H1 (cell line): ENCODE measurements around the gene TCF7. TPM values are rescaled to one million over a fixed set of nuclear protein-coding genes. Genes with fewer than 3 reads are reported as not detected.
A peak's percentile ranks its signal among the peaks of the same experiment; 100 is the strongest.

Experiments
- CTCF ChIA-PET: fragments of 300-600 bp; sonication (Branson Sonifier 250); formaldehyde crosslinking; loops from one replicate; lab custom pipeline; 2021; ENCODE audit not compliant: partially characterized antibody; lab: Charles Lee
- POLR2A ChIA-PET: fragments of 300-600 bp; sonication (Branson Sonifier 250); formaldehyde crosslinking; loops from one replicate; lab custom pipeline; 2021; ENCODE audit warnings: inconsistent platforms; ENCODE audit not compliant: partially characterized antibody; lab: Charles Lee
- DNase-seq, 2 experiments: peaks; one replicate each; pipeline versions ENCODE4 v3.0.0 to v3.0.0-alpha.2; 2010 to 2022; ENCODE audit warnings: low spot score in 2 of 2, low read depth in 1 of 2, mixed read lengths in 1 of 2
- FAIRE-seq: peaks from 2 replicates; lab custom pipeline; 2011; peaks lifted over from hg19 to GRCh38; lab: Jason Lieb, UNC
- H2AFZ ChIP-seq: 2 replicates; pipeline ENCODE4 v1.8.1; 2012; ENCODE audit warnings: low read length, inconsistent platforms
- H2AK5ac ChIP-seq: 2 replicates; pipeline ENCODE4 v1.6.1; 2013; ENCODE audit warnings: low read depth, low read length
- H2BK120ac ChIP-seq: replicated peaks from 2 replicates; pipeline ENCODE3; 2013; ENCODE audit warnings: low read depth, low read length, inconsistent platforms
- H2BK12ac ChIP-seq: 2 replicates; pipeline ENCODE4 v1.6.1; 2013; ENCODE audit warnings: low read depth, low read length
- H2BK15ac ChIP-seq: 2 replicates; pipeline ENCODE4 v1.6.1; 2013; ENCODE audit warnings: low read length
- H2BK20ac ChIP-seq: 2 replicates; pipeline ENCODE4 v1.6.1; 2013; ENCODE audit warnings: low read length
- H2BK5ac ChIP-seq: 2 replicates; pipeline ENCODE4 v1.6.1; 2013; ENCODE audit warnings: low read depth, low read length
- H3K14ac ChIP-seq: 2 replicates; pipeline ENCODE4 v1.6.1; 2013; ENCODE audit warnings: inconsistent platforms; ENCODE audit not compliant: insufficient read length
- H3K18ac ChIP-seq: 2 replicates; pipeline ENCODE4 v1.6.1; 2013; ENCODE audit warnings: low read length; ENCODE audit errors: extremely low read depth
- H3K23ac ChIP-seq: 2 replicates; pipeline ENCODE4 v1.6.1; 2013; ENCODE audit warnings: inconsistent platforms; ENCODE audit not compliant: insufficient read length
- H3K23me2 ChIP-seq: 2 replicates; pipeline ENCODE4 v1.6.1; 2013; ENCODE audit warnings: low read depth, low read length
- H3K27ac ChIP-seq: 2 replicates; pipeline ENCODE4 v1.6.1; 2011; ENCODE audit warnings: low read depth, low read length, inconsistent platforms
- H3K27me3 ChIP-seq, 4 experiments: replicated peaks in 1 of 4; 1 replicate in 1 of 4; 2 replicates in 3 of 4; pipeline versions ENCODE4 v1.6.1 to v1.8.1; 2011 to 2013; ENCODE audit warnings: low read length in 3 of 4, mild to moderate bottlenecking in 3 of 4, inconsistent platforms in 2 of 4, mixed read lengths in 2 of 4, moderate library complexity in 1 of 4; ENCODE audit not compliant: control insufficient read depth in 3 of 4, insufficient read depth in 3 of 4; ENCODE audit errors: extremely low read depth in 1 of 4
- H3K36me3 ChIP-seq, 4 experiments: 2 replicates each; pipeline versions ENCODE4 v1.6.1 to v1.8.1; 2011 to 2013; ENCODE audit warnings: mild to moderate bottlenecking in 4 of 4, low read length in 3 of 4, moderate library complexity in 2 of 4, control low read depth in 1 of 4, inconsistent platforms in 1 of 4; ENCODE audit not compliant: insufficient read depth in 4 of 4, control insufficient read depth in 2 of 4
- H3K4ac ChIP-seq: replicated peaks from 2 replicates; pipeline ENCODE3; 2013; ENCODE audit warnings: low read length, low read depth, mixed read lengths, inconsistent platforms; ENCODE audit not compliant: insufficient read length
- H3K4me1 ChIP-seq, 4 experiments: replicated peaks in 1 of 4; 1 replicate in 1 of 4; 2 replicates in 3 of 4; pipeline versions ENCODE4 v1.6.1 to v1.8.1; 2011 to 2013; ENCODE audit warnings: low read length in 3 of 4, inconsistent platforms in 2 of 4, mixed read lengths in 1 of 4; ENCODE audit not compliant: insufficient read depth in 4 of 4, control insufficient read depth in 3 of 4
- H3K4me2 ChIP-seq, 2 experiments: 2 replicates each; pipeline versions ENCODE4 v1.6.1 to v1.8.1; 2011 to 2013; ENCODE audit warnings: low read depth in 2 of 2, low read length in 2 of 2, control low read depth in 1 of 2, inconsistent platforms in 1 of 2, mild to moderate bottlenecking in 1 of 2; ENCODE audit not compliant: insufficient read depth in 1 of 2
- H3K4me3 ChIP-seq, 4 experiments: fragments of 200-600, 300-600 bp in 1 of 4; sonication (generic), shearing (Covaris generic), sonication (Bioruptor Twin) in 1 of 4; 2 replicates each; pipeline versions ENCODE4 v1.5.1 to v1.8.1; 2011 to 2016; ENCODE audit warnings: low read length in 4 of 4, low read depth in 3 of 4, control low read depth in 2 of 4, inconsistent platforms in 2 of 4, mild to moderate bottlenecking in 2 of 4, mixed read lengths in 1 of 4, moderate library complexity in 1 of 4; ENCODE audit not compliant: insufficient read depth in 2 of 4; ENCODE audit errors: extremely low read depth in 1 of 4
- H3K56ac ChIP-seq: replicated peaks from 2 replicates; pipeline ENCODE3; 2013; ENCODE audit warnings: low read depth, mild to moderate bottlenecking, mixed read lengths, low read length, inconsistent platforms; ENCODE audit not compliant: insufficient read length
- H3K79me1 ChIP-seq: 2 replicates; pipeline ENCODE4 v1.6.1; 2013; ENCODE audit warnings: low read depth, low read length, control low read depth
- H3K79me2 ChIP-seq, 2 experiments: 2 replicates each; pipeline versions ENCODE4 v1.6.1 to v1.8.1; 2012 to 2013; ENCODE audit warnings: low read length in 2 of 2, mild to moderate bottlenecking in 2 of 2, inconsistent platforms in 1 of 2; ENCODE audit not compliant: insufficient read depth in 2 of 2, control insufficient read depth in 1 of 2
- H3K9ac ChIP-seq, 4 experiments: replicated peaks in 1 of 4; 1 replicate in 1 of 4; 2 replicates in 3 of 4; pipeline versions ENCODE4 v1.6.1 to v1.8.1; 2011 to 2013; ENCODE audit warnings: low read depth in 3 of 4, low read length in 3 of 4, control low read depth in 2 of 4, mild to moderate bottlenecking in 2 of 4, moderate library complexity in 2 of 4, inconsistent platforms in 1 of 4; ENCODE audit errors: extremely low read depth in 1 of 4
- H3K9me3 ChIP-seq, 2 experiments: 2 replicates each; pipeline versions ENCODE4 v1.6.1 to v1.8.1; 2012 to 2013; ENCODE audit warnings: mild to moderate bottlenecking in 2 of 2, moderate library complexity in 2 of 2, control low read depth in 1 of 2, inconsistent platforms in 1 of 2, low read depth in 1 of 2, low read length in 1 of 2, mixed read lengths in 1 of 2; ENCODE audit not compliant: insufficient read depth in 2 of 2
- H4K20me1 ChIP-seq, 2 experiments: replicated peaks in 1 of 2; 2 replicates each; pipeline versions ENCODE3 to v1.8.1; 2011 to 2013; ENCODE audit warnings: inconsistent platforms in 2 of 2, low read length in 2 of 2, mild to moderate bottlenecking in 1 of 2; ENCODE audit not compliant: insufficient read depth in 2 of 2, control insufficient read depth in 1 of 2
- H4K5ac ChIP-seq: 2 replicates; pipeline ENCODE4 v1.6.1; 2013; ENCODE audit warnings: low read length, low read depth, mixed read lengths, inconsistent platforms; ENCODE audit not compliant: insufficient read length
- H4K8ac ChIP-seq: 2 replicates; pipeline ENCODE4 v1.8.0; 2013; ENCODE audit warnings: mild to moderate bottlenecking, moderate library complexity, low read length, inconsistent platforms; ENCODE audit not compliant: insufficient read depth; ENCODE audit errors: extremely low read depth
- H4K91ac ChIP-seq: replicated peaks from 2 replicates; pipeline ENCODE3; 2013; ENCODE audit warnings: low read length, mixed read lengths, inconsistent platforms; ENCODE audit not compliant: insufficient read length
- BACH1 ChIP-seq: IDR thresholded peaks from 2 replicates; pipeline ENCODE4 v1.6.1; 2012; ENCODE audit warnings: low read length, improper control_type of control experiment
- BCL11A ChIP-seq, 2 experiments: IDR thresholded peaks; one replicate each; pipeline ENCODE4 v1.6.1; 2011; ENCODE audit warnings: low read depth in 2 of 2, low read length in 2 of 2, mild to moderate bottlenecking in 2 of 2
- CEBPB ChIP-seq: IDR thresholded peaks from 2 replicates; pipeline ENCODE4 v1.6.1; 2012; ENCODE audit warnings: low read depth, low read length
- CHD2 ChIP-seq: IDR thresholded peaks from 2 replicates; pipeline ENCODE4 v1.6.1; 2012; ENCODE audit warnings: low read length, improper control_type of control experiment
- EGR1 ChIP-seq: IDR thresholded peaks from 2 replicates; pipeline ENCODE4 v1.6.1; 2011; ENCODE audit warnings: low read depth, low read length, borderline replicate concordance
- RBBP5 ChIP-seq: IDR thresholded peaks from 2 replicates; pipeline ENCODE4 v1.7.1; 2012; ENCODE audit warnings: low read depth, mild to moderate bottlenecking, inconsistent platforms, low read length, moderate library complexity, borderline replicate concordance
- SAP30 ChIP-seq: fragments of 300-600 bp; sonication (generic); IDR thresholded peaks from 2 replicates; pipeline ENCODE4 v1.7.1; 2012; ENCODE audit warnings: low read length, moderate library complexity, mild to moderate bottlenecking, inconsistent platforms; ENCODE audit not compliant: insufficient read depth, insufficient replicate concordance
- SIX5 ChIP-seq: IDR thresholded peaks from 2 replicates; pipeline ENCODE4 v1.6.1; 2011; ENCODE audit warnings: mild to moderate bottlenecking, low read depth, low read length
- SUZ12 ChIP-seq: fragments of 200-600 bp; sonication (generic); IDR thresholded peaks from 2 replicates; pipeline ENCODE4 v1.6.1; 2012; ENCODE audit warnings: mild to moderate bottlenecking, inconsistent platforms, low read length, moderate library complexity, mixed read lengths
- TEAD4 ChIP-seq: IDR thresholded peaks from 2 replicates; pipeline ENCODE4 v1.6.1; 2012; ENCODE audit warnings: low read depth, low read length, inconsistent platforms, mixed read lengths
- WGBS, 2 experiments: shearing (Covaris generic) in 1 of 2; methylation state at CpG; one replicate each; pipeline versions ENCODE4 v1.1.6 to v1.1.7; 2013 to 2015; ENCODE audit warnings: low lambda C conversion rate in 2 of 2, mixed read lengths in 2 of 2, inconsistent platforms in 1 of 2, low coverage in 1 of 2, missing lambda C conversion rate in 1 of 2; ENCODE audit not compliant: insufficient replicate concordance in 2 of 2, insufficient coverage in 1 of 2, insufficient read length in 1 of 2; ENCODE audit errors: extremely low coverage in 1 of 2, missing lambda C conversion rate in 1 of 2; 5-methylcytosine and 5-hydroxymethylcytosine counted together
- polyA plus RNA-seq, 7 experiments: library from polyadenylated mRNA; depleted of rRNA in 3 of 7; stranded (reverse) in 5 of 7; unstranded in 2 of 7; fragments of >200 nt in 5 of 7; fragments of 200-250 nt in 2 of 7; gene quantifications; 1 replicate in 5 of 7; 2 replicates in 1 of 7; 4 replicates in 1 of 7; pipeline versions ENCODE4 v1.2.1 to v1.2.3, GENCODE V29; 2011 to 2013; ENCODE audit warnings: missing spikeins in 2 of 7, mixed read lengths in 2 of 7
- total RNA-seq: library from RNA; stranded (reverse); fragmentation: NEBNext Ultra II Directional; extraction: Animal tissue kit (Norgen Biotek cat#: 25700); gene quantifications from 2 replicates; pipeline ENCODE4 v1.2.1, GENCODE V29; 2021

The TCF7 gene
- total and polyA plus RNA-seq, 2 of the 8 experiments (the other 6 are each of a cell fraction or from before 2014, with no cell fraction given), result 4.7 to 8.5 TPM

- Histone ChIP-seq H3K9me3 (no peaks in the 10 kb centered on the region), H2BK15ac (no peak overlapping the region), H2BK120ac (no peak overlapping the region), H3K4me3 (no peak overlapping the region), H3K56ac (no peak overlapping the region), H3K23ac (no peak overlapping the region), H2BK20ac (no peak overlapping the region), H3K27me3 (no peaks in the 10 kb centered on the region), H4K20me1 (peaks cover 17 to 32% of the 10 kb centered on the region in 2 experiments), H3K36me3 (0 out of 8 replicates have a peak, but pooled peaks cover 0 to 3% (median 0%) of the 10 kb centered on the region in 4 experiments), H3K9ac (no peak overlapping the region), H3K23me2 (no peaks in the 10 kb centered on the region), H3K4me1 (peaks cover 0 to 4% (median 2%) of the 10 kb centered on the region in 4 experiments; a peak in 3 of 7 replicates), H2AFZ (no peak overlapping the region), H3K4me2 (no peak overlapping the region), H3K79me1 (peaks cover 4% of the 10 kb centered on the region), H3K14ac (no peak overlapping the region), H2AK5ac (no peak overlapping the region), H3K79me2 (no peaks in the 10 kb centered on the region; a peak in 1 of 4 replicates), H2BK5ac (peak overlapping the region; percentile 18; the same call in 1 of the 2 replicates), H4K5ac (no peak overlapping the region), H4K91ac (no peak overlapping the region), H3K18ac (no peak overlapping the region), H3K4ac (no peak overlapping the region), H3K27ac (no peak overlapping the region), H4K8ac (no peak overlapping the region), H2BK12ac (no peak overlapping the region)
- ChIA-PET CTCF (interaction anchor here (0.6 to 21.7 kb wide), 9 partner anchors 16 to 1654 kb away, joined by 3 to 270 read pairs (median 5); no protein-coding TSS in a partner anchor), POLR2A (interaction anchor here (0.9 to 4.5 kb wide), 3 partner anchors 8 to 10 kb away, joined by 3 to 15 read pairs (median 3); no protein-coding TSS in a partner anchor)
- TF ChIP-seq SAP30, result no peak
- TF ChIP-seq RBBP5, result no peak
- TF ChIP-seq TEAD4, result no peak
- no peak for TF ChIP-seq SIX5
- no peak for TF ChIP-seq CHD2
- no peak for TF ChIP-seq BCL11A (IDR thresholded peaks at IDR 0.05; ENCODE audit: low read depth in 2 of 2, low read length in 2 of 2)
- no peak for TF ChIP-seq BACH1
- TF ChIP-seq SUZ12, result no peak
- no peak for TF ChIP-seq EGR1
- TF ChIP-seq CEBPB, result no peak
- DNase-seq, result no peak
- 91% methylated on average over 16 of the region's 18 CpGs; no CpG with 5 or more reads in 1 of the 2 experiments for WGBS, 2 experiments
- FAIRE-seq, result no peak
These were observed 13.6 kb downstream of the TCF7 start for GRCh38 chr5:134127988-134128647.
